Neural progenitor cell (in vitro differentiated cells): ENCODE measurements around the gene IPO8.
"Not testable (repeated sequence)": the region's sequence is repeated elsewhere in the genome, so short reads cannot be mapped to it uniquely, and the experiment has no call there.

Experiments
- EZH2 ChIP-seq: fragments of 200-600 bp; sonication (generic); IDR thresholded peaks from 2 replicates; pipeline ENCODE4 v1.6.1; 2017; ENCODE audit warnings: antibody characterized with exemption, mild to moderate bottlenecking, moderate library complexity
- EZH2phosphoT487 ChIP-seq: fragments of 200-600 bp; sonication (generic); IDR thresholded peaks from 2 replicates; pipeline ENCODE4 v1.6.1; 2017; ENCODE audit warnings: antibody characterized with exemption
- TF ChIP-seq, protein P1 (sequence below): fragments of 200-600 bp; sonication (generic); IDR thresholded peaks from 2 replicates; pipeline ENCODE4 v1.5.1; 2017; ENCODE audit warnings: antibody characterized with exemption, mild to moderate bottlenecking

DNA sequence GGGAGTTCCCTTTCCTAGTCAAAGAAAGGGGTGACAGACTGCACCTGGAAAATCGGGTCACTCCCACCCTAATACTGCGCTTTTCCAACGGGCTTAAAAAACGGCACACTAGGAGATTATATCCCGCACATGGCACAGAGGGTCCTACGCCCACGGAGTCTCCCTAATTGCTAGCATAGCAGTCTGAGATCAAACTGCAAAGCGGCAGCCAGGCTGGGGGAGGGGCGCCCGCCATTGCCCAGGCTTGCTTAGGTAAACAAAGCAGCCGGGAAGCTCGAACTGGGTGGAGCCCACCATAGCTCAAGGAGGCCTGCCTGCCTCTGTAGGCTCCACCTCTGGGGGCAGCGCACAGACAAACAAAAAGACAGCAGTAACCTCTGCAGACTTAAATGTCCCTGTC, 107.1 kb downstream of the IPO8 start:
- TF ChIP-seq, protein P1, sequence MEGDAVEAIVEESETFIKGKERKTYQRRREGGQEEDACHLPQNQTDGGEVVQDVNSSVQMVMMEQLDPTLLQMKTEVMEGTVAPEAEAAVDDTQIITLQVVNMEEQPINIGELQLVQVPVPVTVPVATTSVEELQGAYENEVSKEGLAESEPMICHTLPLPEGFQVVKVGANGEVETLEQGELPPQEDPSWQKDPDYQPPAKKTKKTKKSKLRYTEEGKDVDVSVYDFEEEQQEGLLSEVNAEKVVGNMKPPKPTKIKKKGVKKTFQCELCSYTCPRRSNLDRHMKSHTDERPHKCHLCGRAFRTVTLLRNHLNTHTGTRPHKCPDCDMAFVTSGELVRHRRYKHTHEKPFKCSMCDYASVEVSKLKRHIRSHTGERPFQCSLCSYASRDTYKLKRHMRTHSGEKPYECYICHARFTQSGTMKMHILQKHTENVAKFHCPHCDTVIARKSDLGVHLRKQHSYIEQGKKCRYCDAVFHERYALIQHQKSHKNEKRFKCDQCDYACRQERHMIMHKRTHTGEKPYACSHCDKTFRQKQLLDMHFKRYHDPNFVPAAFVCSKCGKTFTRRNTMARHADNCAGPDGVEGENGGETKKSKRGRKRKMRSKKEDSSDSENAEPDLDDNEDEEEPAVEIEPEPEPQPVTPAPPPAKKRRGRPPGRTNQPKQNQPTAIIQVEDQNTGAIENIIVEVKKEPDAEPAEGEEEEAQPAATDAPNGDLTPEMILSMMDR = not testable (repeated sequence)
- TF ChIP-seq EZH2, EZH2phosphoT487: not testable (repeated sequence)
